HEK293 (cell line): ENCODE results near the gene RCHY1.
A peak's percentile ranks its signal among the peaks of the same experiment; 100 is the strongest.

Source experiments
- CTCF ChIA-PET: fragments of 350-600 bp; formaldehyde crosslinking; extraction: SDS; loops from one replicate; lab custom pipeline; 2021; ENCODE audit warnings: antibody characterized with exemption; lab: Yijun Ruan, JAX
- POLR2A ChIA-PET: fragments of 300-600 bp; formaldehyde crosslinking; extraction: SDS; loops from one replicate; lab custom pipeline; 2020; ENCODE audit warnings: antibody characterized with exemption, inconsistent platforms; lab: Yijun Ruan, JAX
- H3K27ac ChIP-seq: fragments of 200-500 bp; sonication (Bioruptor generic); 2 replicates; pipeline ENCODE4 v1.5.1; 2014; ENCODE audit warnings: low read depth, low read length, control low read depth, inconsistent platforms; ENCODE audit errors: extremely low read depth
- H3K36me3 ChIP-seq, 2 experiments: fragments of 200-500 bp in 1 of 2; sonication (Bioruptor generic) in 1 of 2; 1 replicate in 1 of 2; 2 replicates in 1 of 2; pipeline ENCODE4 v1.5.1; 2014 to 2017; ENCODE audit warnings: inconsistent platforms in 2 of 2, low read length in 2 of 2; ENCODE audit not compliant: control insufficient read depth in 2 of 2, insufficient read depth in 1 of 2
- H3K4me1 ChIP-seq: fragments of 200-500 bp; sonication (Bioruptor generic); 2 replicates; pipeline ENCODE4 v1.5.1; 2014; ENCODE audit warnings: mild to moderate bottlenecking, low read length, inconsistent platforms; ENCODE audit not compliant: control insufficient read depth, insufficient read depth
- H3K4me3 ChIP-seq: 2 replicates; pipeline ENCODE4 v1.5.1; 2011; ENCODE audit warnings: low read depth, mild to moderate bottlenecking, control low read depth, low read length, moderate library complexity
- H3K9me3 ChIP-seq: fragments of 200-500 bp; sonication (Bioruptor generic); 2 replicates; pipeline ENCODE4 v1.5.1; 2014; ENCODE audit warnings: low read depth, low read length, inconsistent platforms; ENCODE audit not compliant: control insufficient read depth, insufficient read depth
- EGR2 ChIP-seq: fragments of 450-650 bp; formaldehyde crosslinking; IDR thresholded peaks from 2 replicates; pipeline ENCODE4 v1.5.1; 2016; ENCODE audit warnings: low read depth, missing biosample characterization, missing genetic modification characterization
- HOXA7 ChIP-seq: sonication (generic); formaldehyde crosslinking; IDR thresholded peaks from 2 replicates; pipeline ENCODE4 v1.8.1; 2022; ENCODE audit warnings: missing genetic modification reagents, borderline replicate concordance
- KLF10 ChIP-seq: fragments of 450-650 bp; IDR thresholded peaks from 2 replicates; pipeline ENCODE4 v1.5.1; 2018; ENCODE audit warnings: missing biosample characterization, mild to moderate bottlenecking, missing genetic modification characterization
- KLF16 ChIP-seq: fragments of 450-650 bp; formaldehyde crosslinking; IDR thresholded peaks from 2 replicates; pipeline ENCODE4 v1.5.1; 2017; ENCODE audit warnings: missing biosample characterization, missing genetic modification characterization
- KLF8 ChIP-seq: fragments of 450-650 bp; formaldehyde crosslinking; IDR thresholded peaks from 2 replicates; pipeline ENCODE4 v1.5.1; 2016; ENCODE audit warnings: missing biosample characterization, missing genetic modification characterization
- KLF9 ChIP-seq: fragments of 450-650 bp; formaldehyde crosslinking; IDR thresholded peaks from 2 replicates; pipeline ENCODE4 v1.5.1; 2016; ENCODE audit warnings: missing biosample characterization, missing genetic modification characterization, low read depth
- OSR2 ChIP-seq: fragments of 450-650 bp; formaldehyde crosslinking; IDR thresholded peaks from 2 replicates; pipeline ENCODE4 v1.5.1; 2016; ENCODE audit warnings: missing biosample characterization, missing genetic modification characterization
- ZBTB10 ChIP-seq: fragments of 450-650 bp; formaldehyde crosslinking; IDR thresholded peaks from 2 replicates; pipeline ENCODE4 v1.5.1; 2016; ENCODE audit warnings: missing biosample characterization, missing genetic modification characterization
- ZFP3 ChIP-seq: fragments of 450-650 bp; formaldehyde crosslinking; IDR thresholded peaks from 2 replicates; pipeline ENCODE4 v1.5.1; 2016; ENCODE audit warnings: low read depth, missing biosample characterization, missing genetic modification characterization
- ZFP41 ChIP-seq: fragments of 450-650 bp; formaldehyde crosslinking; IDR thresholded peaks from 2 replicates; pipeline ENCODE4 v1.5.1; 2016; ENCODE audit warnings: missing biosample characterization, missing genetic modification characterization, borderline replicate concordance
- ZNF26 ChIP-seq: fragments of 450-650 bp; formaldehyde crosslinking; IDR thresholded peaks from 2 replicates; pipeline ENCODE4 v1.5.1; 2016; ENCODE audit warnings: missing biosample characterization, missing genetic modification characterization
- ZNF292 ChIP-seq: fragments of 450-650 bp; formaldehyde crosslinking; IDR thresholded peaks from 2 replicates; pipeline ENCODE4 v1.5.1; 2016; ENCODE audit warnings: low read depth, missing biosample characterization, missing genetic modification characterization, borderline replicate concordance
- ZNF324 ChIP-seq: fragments of 450-650 bp; formaldehyde crosslinking; IDR thresholded peaks from 2 replicates; pipeline ENCODE4 v1.5.1; 2016; ENCODE audit warnings: missing biosample characterization, missing genetic modification characterization
- ZNF366 ChIP-seq: fragments of 450-650 bp; formaldehyde crosslinking; conservative IDR thresholded peaks from 2 replicates; pipeline ENCODE4 v1.5.1; 2016; ENCODE audit warnings: missing biosample characterization, missing genetic modification characterization
- ZNF521 ChIP-seq: fragments of 450-650 bp; formaldehyde crosslinking; IDR thresholded peaks from 2 replicates; pipeline ENCODE4 v1.5.1; 2017; ENCODE audit warnings: missing biosample characterization, mild to moderate bottlenecking, missing genetic modification characterization
- ZNF585B ChIP-seq: fragments of 450-650 bp; formaldehyde crosslinking; IDR thresholded peaks from 2 replicates; pipeline ENCODE4 v1.5.1; 2016; ENCODE audit warnings: missing biosample characterization, missing genetic modification characterization
- ZNF658 ChIP-seq: fragments of 450-650 bp; formaldehyde crosslinking; IDR thresholded peaks from 2 replicates; pipeline ENCODE4; 2016; ENCODE audit warnings: missing biosample characterization, missing genetic modification characterization
- ZNF776 ChIP-seq: fragments of 450-650 bp; formaldehyde crosslinking; IDR thresholded peaks from 2 replicates; pipeline ENCODE4 v1.5.0; 2017; ENCODE audit warnings: missing biosample characterization, missing genetic modification characterization, borderline replicate concordance
- ZNF791 ChIP-seq: fragments of 450-650 bp; formaldehyde crosslinking; IDR thresholded peaks from 2 replicates; pipeline ENCODE4 v1.5.1; 2016; ENCODE audit warnings: missing biosample characterization, missing genetic modification characterization
- ZSCAN16 ChIP-seq: fragments of 450-650 bp; formaldehyde crosslinking; IDR thresholded peaks from 2 replicates; pipeline ENCODE4 v1.5.1; 2016; ENCODE audit warnings: missing biosample characterization, missing genetic modification characterization
- TF ChIP-seq, protein P1 (sequence below): fragments of 450-650 bp; formaldehyde crosslinking; IDR thresholded peaks from 2 replicates; pipeline ENCODE4 v1.5.1; 2016; ENCODE audit warnings: missing biosample characterization, missing genetic modification characterization
- TF ChIP-seq, protein P2 (sequence below): fragments of 450-650 bp; formaldehyde crosslinking; IDR thresholded peaks from 2 replicates; pipeline ENCODE4 v1.5.1; 2016; ENCODE audit warnings: missing biosample characterization, missing genetic modification characterization
- TF ChIP-seq, protein P3 (sequence below): fragments of 450-650 bp; formaldehyde crosslinking; IDR thresholded peaks from 2 replicates; pipeline ENCODE4 v1.5.1; 2016; ENCODE audit warnings: missing biosample characterization, missing genetic modification characterization

Gene RCHY1

DNA sequence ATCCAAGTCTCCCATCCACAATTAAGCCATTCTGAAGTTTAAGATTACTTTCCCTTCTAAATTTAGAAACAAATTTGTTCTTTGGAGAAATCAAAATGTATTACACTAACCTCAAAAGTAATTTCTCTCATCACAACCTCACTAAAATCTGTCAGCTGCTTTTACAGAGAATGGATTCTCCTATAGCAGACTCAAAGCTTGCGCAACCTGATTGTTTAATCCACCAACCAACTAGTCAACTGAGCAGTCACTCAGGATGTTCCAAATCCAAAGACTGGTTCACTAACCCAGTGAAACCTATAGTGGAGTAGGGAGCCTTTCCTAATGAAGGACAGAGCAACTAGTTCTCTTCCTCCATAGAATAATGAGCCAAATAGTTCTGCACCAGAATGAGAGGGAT, 44.3 kb downstream of the RCHY1 start (continued):
- TF ChIP-seq, protein P1, sequence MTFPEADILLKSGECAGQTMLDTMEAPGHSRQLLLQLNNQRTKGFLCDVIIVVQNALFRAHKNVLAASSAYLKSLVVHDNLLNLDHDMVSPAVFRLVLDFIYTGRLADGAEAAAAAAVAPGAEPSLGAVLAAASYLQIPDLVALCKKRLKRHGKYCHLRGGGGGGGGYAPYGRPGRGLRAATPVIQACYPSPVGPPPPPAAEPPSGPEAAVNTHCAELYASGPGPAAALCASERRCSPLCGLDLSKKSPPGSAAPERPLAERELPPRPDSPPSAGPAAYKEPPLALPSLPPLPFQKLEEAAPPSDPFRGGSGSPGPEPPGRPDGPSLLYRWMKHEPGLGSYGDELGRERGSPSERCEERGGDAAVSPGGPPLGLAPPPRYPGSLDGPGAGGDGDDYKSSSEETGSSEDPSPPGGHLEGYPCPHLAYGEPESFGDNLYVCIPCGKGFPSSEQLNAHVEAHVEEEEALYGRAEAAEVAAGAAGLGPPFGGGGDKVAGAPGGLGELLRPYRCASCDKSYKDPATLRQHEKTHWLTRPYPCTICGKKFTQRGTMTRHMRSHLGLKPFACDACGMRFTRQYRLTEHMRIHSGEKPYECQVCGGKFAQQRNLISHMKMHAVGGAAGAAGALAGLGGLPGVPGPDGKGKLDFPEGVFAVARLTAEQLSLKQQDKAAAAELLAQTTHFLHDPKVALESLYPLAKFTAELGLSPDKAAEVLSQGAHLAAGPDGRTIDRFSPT = no peak
- no peak for TF ChIP-seq ZFP3
- TF ChIP-seq, all 188 proteins: peak for 0

- H3K27ac ChIP-seq = no peak overlapping the region
- no peak for TF ChIP-seq ZNF324
- TF ChIP-seq ZSCAN16 (tag by site-specific recombination) = no peak
- TF ChIP-seq, protein P2, sequence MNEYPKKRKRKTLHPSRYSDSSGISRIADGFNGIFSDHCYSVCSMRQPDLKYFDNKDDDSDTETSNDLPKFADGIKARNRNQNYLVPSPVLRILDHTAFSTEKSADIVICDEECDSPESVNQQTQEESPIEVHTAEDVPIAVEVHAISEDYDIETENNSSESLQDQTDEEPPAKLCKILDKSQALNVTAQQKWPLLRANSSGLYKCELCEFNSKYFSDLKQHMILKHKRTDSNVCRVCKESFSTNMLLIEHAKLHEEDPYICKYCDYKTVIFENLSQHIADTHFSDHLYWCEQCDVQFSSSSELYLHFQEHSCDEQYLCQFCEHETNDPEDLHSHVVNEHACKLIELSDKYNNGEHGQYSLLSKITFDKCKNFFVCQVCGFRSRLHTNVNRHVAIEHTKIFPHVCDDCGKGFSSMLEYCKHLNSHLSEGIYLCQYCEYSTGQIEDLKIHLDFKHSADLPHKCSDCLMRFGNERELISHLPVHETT (tag by site-specific recombination) = no peak
- no peak for TF ChIP-seq ZBTB10 (tag by site-specific recombination)
- no peak for TF ChIP-seq ZNF521 (tag by site-specific recombination)
- no peak for TF ChIP-seq ZNF292 (tag by site-specific recombination)
- no peak for TF ChIP-seq KLF10 (tag by site-specific recombination)
- no peak for TF ChIP-seq ZNF366 (tag by site-specific recombination)
- no peak for TF ChIP-seq EGR2
- no peak for TF ChIP-seq ZNF658
- TF ChIP-seq ZNF585B (tag by site-specific recombination) = no peak
- no peaks in the 10 kb centered on the region for H3K36me3 ChIP-seq
- H3K9me3 ChIP-seq = no peaks in the 10 kb centered on the region
- H3K4me1 ChIP-seq = no peaks in the 10 kb centered on the region
- POLR2A ChIA-PET = no interaction called here
- H3K4me3 ChIP-seq = no peak overlapping the region
- CTCF ChIA-PET = interaction anchor here (0.8 kb wide), 1 partner anchor 268 kb away, joined by 3 read pairs; no protein-coding TSS in a partner anchor
These were observed 56.8 kb downstream of the RCHY1 start for GRCh38 chr4:75457365-75457764.

- Histone ChIP-seq H3K4me1 (no peaks in the 10 kb centered on the region), H3K4me3 (no peak overlapping the region), H3K27ac (no peak overlapping the region), H3K36me3 (no peaks in the 10 kb centered on the region), H3K9me3 (no peaks in the 10 kb centered on the region)
- ChIA-PET POLR2A (no interaction called here), CTCF (no interaction called here)
- TF ChIP-seq ZFP41 (tag by site-specific recombination) = no peak
- no peak for TF ChIP-seq HOXA7
- TF ChIP-seq KLF9 = no peak
These were observed 80.1 kb downstream of the RCHY1 start for GRCh38 chr4:75434105-75434504.

- POLR2A ChIA-PET = no interaction called here
- CTCF ChIA-PET = interaction anchor here (0.6 to 1.3 kb wide), 2 partner anchors 11 to 57 kb away, joined by 3 to 4 read pairs; no protein-coding TSS in a partner anchor
- Histone ChIP-seq H3K27ac (no peak overlapping the region), H3K36me3 (no peaks in the 10 kb centered on the region), H3K4me1 (no peaks in the 10 kb centered on the region), H3K9me3 (no peaks in the 10 kb centered on the region), H3K4me3 (no peak overlapping the region)
- TF ChIP-seq KLF8 (tag by site-specific recombination) (no peak), KLF16 (tag by site-specific recombination) (no peak), OSR2 (no peak), ZNF776 (tag by site-specific recombination) (no peak), ZNF26 (no peak), ZNF791 (tag by site-specific recombination) (no peak)
- TF ChIP-seq, protein P3, sequence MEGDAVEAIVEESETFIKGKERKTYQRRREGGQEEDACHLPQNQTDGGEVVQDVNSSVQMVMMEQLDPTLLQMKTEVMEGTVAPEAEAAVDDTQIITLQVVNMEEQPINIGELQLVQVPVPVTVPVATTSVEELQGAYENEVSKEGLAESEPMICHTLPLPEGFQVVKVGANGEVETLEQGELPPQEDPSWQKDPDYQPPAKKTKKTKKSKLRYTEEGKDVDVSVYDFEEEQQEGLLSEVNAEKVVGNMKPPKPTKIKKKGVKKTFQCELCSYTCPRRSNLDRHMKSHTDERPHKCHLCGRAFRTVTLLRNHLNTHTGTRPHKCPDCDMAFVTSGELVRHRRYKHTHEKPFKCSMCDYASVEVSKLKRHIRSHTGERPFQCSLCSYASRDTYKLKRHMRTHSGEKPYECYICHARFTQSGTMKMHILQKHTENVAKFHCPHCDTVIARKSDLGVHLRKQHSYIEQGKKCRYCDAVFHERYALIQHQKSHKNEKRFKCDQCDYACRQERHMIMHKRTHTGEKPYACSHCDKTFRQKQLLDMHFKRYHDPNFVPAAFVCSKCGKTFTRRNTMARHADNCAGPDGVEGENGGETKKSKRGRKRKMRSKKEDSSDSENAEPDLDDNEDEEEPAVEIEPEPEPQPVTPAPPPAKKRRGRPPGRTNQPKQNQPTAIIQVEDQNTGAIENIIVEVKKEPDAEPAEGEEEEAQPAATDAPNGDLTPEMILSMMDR (tag by site-specific recombination) = peak; percentile 20; the same call in 1 of the 2 replicates
These were observed 81.5 kb downstream of the RCHY1 start for GRCh38 chr4:75432683-75433082.
